AG09319 (cell line): ENCODE measurements around the gene CPE.

ENCODE experiments used
- DNase-seq: peaks from one replicate; pipeline ENCODE4 v3.0.0-alpha.2; 2010; ENCODE audit warnings: low read depth; ENCODE audit errors: extremely low read depth
- CTCF ChIP-seq: IDR thresholded peaks from 2 replicates; pipeline ENCODE4 v1.5.1; 2011; ENCODE audit warnings: low read depth, mild to moderate bottlenecking, inconsistent platforms, low read length, moderate library complexity

The CPE gene

GRCh38 chr4:165378745-165379677 lies at the start of gene CPE:
Gene CPE (plus strand): TSS chr4:165379008. CDS start chr4:165379222, 214 bp downstream.
- peak; percentile 46 for TF ChIP-seq CTCF
- no peak for DNase-seq

DNA sequence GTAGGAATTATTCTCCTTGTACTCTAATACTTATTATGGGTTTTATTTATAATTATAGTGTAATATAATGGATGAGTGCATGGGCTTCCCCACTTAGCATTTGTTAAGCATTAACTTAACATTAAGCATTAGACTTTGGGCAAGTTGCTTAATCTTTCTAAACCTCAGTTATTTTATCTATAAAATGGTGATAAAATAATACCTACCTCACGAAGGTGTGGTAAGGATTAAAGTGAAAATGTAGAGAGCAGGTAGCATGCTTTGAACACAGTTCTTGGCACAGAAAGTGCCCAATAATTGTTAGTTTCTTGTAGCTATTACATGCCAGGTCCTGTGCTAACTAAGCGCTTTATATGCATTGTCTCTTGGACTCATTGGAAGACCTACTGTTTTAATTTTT lies 48.7 kb upstream of the CPE start:
- TF ChIP-seq CTCF, result no peak
- no peak for DNase-seq

DNA sequence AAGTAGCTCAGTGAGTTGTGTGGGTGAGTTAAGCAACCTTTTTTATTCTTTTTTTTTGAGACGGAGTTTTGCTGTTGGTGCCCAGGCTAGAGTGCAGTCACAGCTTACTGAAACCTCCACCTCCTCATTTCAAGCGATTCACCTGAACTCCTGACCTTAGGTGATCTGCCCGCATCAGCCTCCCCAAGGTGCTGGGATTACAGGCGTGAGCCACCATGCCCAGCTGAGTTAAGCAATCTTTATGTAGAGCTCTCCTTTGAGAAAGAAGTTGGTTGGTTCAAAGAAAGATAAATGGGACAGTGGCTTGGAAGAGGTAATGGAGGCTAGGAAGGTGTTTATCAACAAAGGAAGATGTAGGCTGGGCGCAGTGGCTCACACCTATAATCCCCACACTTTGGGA lies 48.1 kb upstream of the CPE start:
- no peak for TF ChIP-seq CTCF
- no peak for DNase-seq

DNA sequence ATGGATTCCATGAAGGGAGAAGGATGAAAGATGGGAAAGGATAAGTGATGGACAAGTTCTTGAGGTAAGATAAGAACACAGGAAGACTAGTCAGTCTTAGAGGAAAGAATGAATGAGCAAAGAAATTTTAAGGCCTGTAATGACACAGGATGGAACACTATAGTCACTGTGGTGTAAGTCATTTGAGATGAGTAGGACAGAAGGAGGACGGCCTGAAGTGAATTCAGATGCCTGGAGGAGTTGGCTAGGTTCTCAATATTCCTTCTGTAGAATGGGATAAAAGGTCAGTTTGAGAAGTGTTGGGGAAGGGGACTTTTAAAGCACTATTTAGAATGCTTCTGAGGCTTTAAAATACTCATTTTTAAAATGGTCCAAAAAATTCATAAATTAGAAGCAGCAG lies 47.4 kb upstream of the CPE start:
- no peak for TF ChIP-seq CTCF
- DNase-seq, result no peak

GRCh38 chr4:165331823-165332222 lies 47.0 kb upstream of the CPE start:
- no peak for TF ChIP-seq CTCF
- DNase-seq, result no peak

DNA sequence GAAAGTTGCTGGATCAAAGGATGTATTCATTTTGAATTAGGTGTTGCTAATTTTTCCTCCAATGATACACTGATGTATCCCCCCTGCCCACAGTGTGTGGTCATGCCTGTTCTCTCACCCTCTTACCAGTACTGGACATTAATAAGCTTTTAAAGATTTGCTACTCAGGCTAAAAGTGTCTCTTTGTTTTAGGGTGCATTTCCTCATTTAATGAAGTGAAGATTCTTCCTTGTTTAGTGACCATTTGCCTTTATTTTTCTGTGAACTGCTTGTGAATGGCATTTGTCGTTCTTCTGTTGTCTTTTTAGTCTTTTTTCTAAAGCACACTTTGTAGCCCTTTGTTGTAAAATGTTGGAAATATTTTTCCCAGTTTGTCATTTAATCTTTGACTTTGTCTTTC lies 46.3 kb upstream of the CPE start:
- DNase-seq, result no peak
- no peak for TF ChIP-seq CTCF

DNA sequence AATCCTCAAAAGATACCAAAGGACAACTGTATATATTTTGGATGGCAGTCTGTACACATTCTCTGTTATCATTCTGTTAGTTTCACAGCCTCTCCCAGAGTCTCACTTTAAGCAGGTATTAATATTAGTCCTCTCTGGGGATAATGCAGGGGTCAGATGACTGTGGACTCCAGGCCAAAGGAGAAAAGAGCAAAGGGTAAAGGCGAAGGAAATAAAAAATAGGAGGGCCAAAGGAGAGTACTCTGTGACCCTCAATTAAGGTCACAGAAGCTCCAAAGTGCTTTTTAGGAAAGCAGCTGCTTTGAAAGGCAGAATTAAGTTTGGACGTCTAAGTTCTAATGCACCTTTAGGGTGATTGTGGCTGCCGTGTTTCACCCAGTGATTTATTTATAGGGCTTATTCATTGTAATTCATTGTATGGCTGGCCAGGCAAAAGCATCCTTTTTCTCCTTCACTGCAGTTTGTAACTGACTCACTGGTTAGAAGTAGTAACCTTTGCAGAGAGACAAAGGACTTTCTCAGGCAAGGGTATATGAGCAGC lies 43.6 kb upstream of the CPE start:
- TF ChIP-seq CTCF, result no peak
- no peak for DNase-seq
